ENCODE results near the gene ITPR2.

DNA sequence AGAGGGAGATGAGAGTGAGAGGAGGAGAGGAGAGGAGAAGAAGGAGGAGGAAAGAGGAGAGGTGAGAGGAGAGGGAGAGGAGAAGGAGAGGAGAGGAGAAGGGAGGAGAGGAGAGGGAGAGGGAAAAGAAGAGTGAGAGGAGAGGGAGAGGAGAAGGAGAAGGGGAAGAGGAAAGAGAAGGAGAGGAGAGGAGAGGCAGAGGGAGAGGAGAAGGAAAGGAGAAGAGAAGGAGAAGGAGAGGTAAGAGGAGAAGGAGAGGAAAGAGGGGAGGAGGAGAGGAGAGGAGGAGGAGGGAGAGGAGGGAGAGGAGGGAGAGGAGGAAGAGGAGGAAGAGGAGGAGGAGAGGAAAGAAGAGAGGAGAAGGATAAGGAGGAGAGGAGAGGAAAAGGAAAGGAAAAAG lies 266.8 kb downstream of the ITPR2 start:
- TF ChIP-seq MAZ (IDR thresholded peaks at IDR 0.05; ENCODE audit: borderline replicate concordance, low read depth, low read length) = no peak
- TF ChIP-seq PHF8 (IDR thresholded peaks at IDR 0.05; ENCODE audit: borderline replicate concordance, low read depth) = no peak
- TF ChIP-seq, protein P1, sequence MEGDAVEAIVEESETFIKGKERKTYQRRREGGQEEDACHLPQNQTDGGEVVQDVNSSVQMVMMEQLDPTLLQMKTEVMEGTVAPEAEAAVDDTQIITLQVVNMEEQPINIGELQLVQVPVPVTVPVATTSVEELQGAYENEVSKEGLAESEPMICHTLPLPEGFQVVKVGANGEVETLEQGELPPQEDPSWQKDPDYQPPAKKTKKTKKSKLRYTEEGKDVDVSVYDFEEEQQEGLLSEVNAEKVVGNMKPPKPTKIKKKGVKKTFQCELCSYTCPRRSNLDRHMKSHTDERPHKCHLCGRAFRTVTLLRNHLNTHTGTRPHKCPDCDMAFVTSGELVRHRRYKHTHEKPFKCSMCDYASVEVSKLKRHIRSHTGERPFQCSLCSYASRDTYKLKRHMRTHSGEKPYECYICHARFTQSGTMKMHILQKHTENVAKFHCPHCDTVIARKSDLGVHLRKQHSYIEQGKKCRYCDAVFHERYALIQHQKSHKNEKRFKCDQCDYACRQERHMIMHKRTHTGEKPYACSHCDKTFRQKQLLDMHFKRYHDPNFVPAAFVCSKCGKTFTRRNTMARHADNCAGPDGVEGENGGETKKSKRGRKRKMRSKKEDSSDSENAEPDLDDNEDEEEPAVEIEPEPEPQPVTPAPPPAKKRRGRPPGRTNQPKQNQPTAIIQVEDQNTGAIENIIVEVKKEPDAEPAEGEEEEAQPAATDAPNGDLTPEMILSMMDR (IDR thresholded peaks at IDR 0.05) = no peak
- TF ChIP-seq EHMT2 (IDR thresholded peaks at IDR 0.05; ENCODE audit: low read depth) = no peak
- TF ChIP-seq HMGXB4 (CRISPR knock-in tag; IDR thresholded peaks at IDR 0.05; ENCODE audit: borderline replicate concordance) = no peak
- TF ChIP-seq POLR2A (IDR thresholded peaks at IDR 0.05; ENCODE audit: low read length) = no peak
- no peak for TF ChIP-seq ZC3H11A (IDR thresholded peaks at IDR 0.05)
- TF ChIP-seq FOSL2 (IDR thresholded peaks at IDR 0.05) = no peak
- no peak for TF ChIP-seq FOSL2 (CRISPR knock-in tag; IDR thresholded peaks at IDR 0.05)
- no peak for TF ChIP-seq NR3C1 (IDR thresholded peaks at IDR 0.05)

Data from A549 (cell line).